NCI-H146 treated with DMSO at 0.1 percent for 48 hours (cell line): ENCODE results near the gene NDST3.

Experiments
- DNase-seq: peaks from one replicate; lab custom pipeline; 2025; ENCODE audit not compliant: unreplicated experiment; lab: John Stamatoyannopoulos, UW

Gene NDST3

DNA sequence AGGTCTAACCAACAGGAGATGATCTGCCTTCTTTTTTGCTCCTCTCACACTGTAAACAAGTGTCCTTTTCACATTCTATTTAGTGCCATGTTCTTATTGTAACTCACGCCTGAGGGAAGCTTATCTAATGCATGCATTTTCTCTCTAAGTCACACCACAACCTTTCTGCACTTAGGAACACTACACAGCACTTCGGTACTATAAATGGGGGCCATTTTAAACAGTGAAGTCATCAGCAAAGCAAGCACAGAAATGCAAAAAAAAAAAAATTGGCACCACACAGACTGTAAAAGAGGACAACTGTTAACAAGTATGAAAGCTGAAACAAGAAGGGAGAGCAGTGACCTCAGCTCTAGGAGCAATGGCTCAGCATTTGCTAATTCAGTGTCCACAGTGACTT lies 273.4 kb downstream of the NDST3 start:
- no peak for DNase-seq
